H9 (cell line): ENCODE data around the gene SLF1. TPM values are rescaled to one million over a fixed set of nuclear protein-coding genes. Genes with fewer than 3 reads are reported as not detected.

Experiments
- DNase-seq: peaks from one replicate; pipeline ENCODE4 v3.0.0-alpha.2; 2017
- H2AFZ ChIP-seq: one replicate; pipeline ENCODE4 v1.6.1; 2013; ENCODE audit warnings: mild to moderate bottlenecking, low read length, control low read depth, moderate library complexity
- H2AK5ac ChIP-seq: 2 replicates; pipeline ENCODE4 v1.6.1; 2013; ENCODE audit warnings: low read length, control low read depth, mixed read lengths; ENCODE audit not compliant: insufficient read length
- H2BK120ac ChIP-seq: one replicate; pipeline ENCODE4 v1.6.1; 2013; ENCODE audit warnings: low read depth, mild to moderate bottlenecking, low read length, control low read depth, inconsistent platforms; ENCODE audit not compliant: poor library complexity, severe bottlenecking
- H2BK12ac ChIP-seq: 2 replicates; pipeline ENCODE4 v1.6.1; 2013; ENCODE audit warnings: low read length, control low read depth, mixed read lengths, low read depth; ENCODE audit not compliant: insufficient read length
- H2BK15ac ChIP-seq: 2 replicates; pipeline ENCODE4 v1.6.1; 2013; ENCODE audit warnings: low read depth, low read length, control low read depth
- H2BK20ac ChIP-seq: one replicate; pipeline ENCODE4 v1.6.1; 2013; ENCODE audit warnings: low read depth, mild to moderate bottlenecking, low read length, control low read depth, inconsistent platforms; ENCODE audit not compliant: poor library complexity, severe bottlenecking
- H2BK5ac ChIP-seq: 2 replicates; pipeline ENCODE4 v1.6.1; 2013; ENCODE audit warnings: low read length, control low read depth, mixed read lengths; ENCODE audit not compliant: insufficient read length
- H3K14ac ChIP-seq: 2 replicates; pipeline ENCODE4 v1.6.1; 2013; ENCODE audit warnings: low read length, control low read depth; ENCODE audit not compliant: insufficient read depth
- H3K18ac ChIP-seq: 2 replicates; pipeline ENCODE4 v1.6.1; 2013; ENCODE audit warnings: low read depth, mild to moderate bottlenecking, mixed read lengths, low read length, control low read depth; ENCODE audit not compliant: insufficient read length
- H3K23ac ChIP-seq: 2 replicates; pipeline ENCODE4 v1.6.1; 2013; ENCODE audit warnings: low read length, control low read depth, mixed read lengths, low read depth; ENCODE audit not compliant: insufficient read length
- H3K23me2 ChIP-seq: 2 replicates; pipeline ENCODE4 v1.6.1; 2013; ENCODE audit warnings: low read depth, mild to moderate bottlenecking, mixed read lengths, low read length, control low read depth; ENCODE audit not compliant: insufficient read length, poor library complexity, severe bottlenecking
- H3K27ac ChIP-seq: 2 replicates; pipeline ENCODE4 v1.5.1; 2013; ENCODE audit warnings: low read length, control low read depth, mixed read lengths, low read depth; ENCODE audit not compliant: insufficient read length
- H3K27me3 ChIP-seq: 2 replicates; pipeline ENCODE4 v1.6.1; 2013; ENCODE audit warnings: low read length, control low read depth, inconsistent platforms; ENCODE audit not compliant: insufficient read depth
- H3K4ac ChIP-seq: 2 replicates; pipeline ENCODE4 v1.6.1; 2013; ENCODE audit warnings: low read depth, mild to moderate bottlenecking, control low read depth, inconsistent platforms, low read length, moderate library complexity
- H3K4me1 ChIP-seq: 2 replicates; pipeline ENCODE4 v1.6.1; 2013; ENCODE audit warnings: low read length, control low read depth, inconsistent platforms; ENCODE audit not compliant: insufficient read depth
- H3K4me2 ChIP-seq: 2 replicates; pipeline ENCODE4 v1.6.1; 2013; ENCODE audit warnings: low read length, control low read depth, mixed read lengths; ENCODE audit not compliant: insufficient read length, insufficient read depth
- H3K56ac ChIP-seq: 2 replicates; pipeline ENCODE4 v1.6.1; 2013; ENCODE audit warnings: low read depth, mild to moderate bottlenecking, mixed read lengths, low read length, control low read depth; ENCODE audit not compliant: insufficient read length
- H3K79me1 ChIP-seq: 2 replicates; pipeline ENCODE4 v1.6.1; 2013; ENCODE audit warnings: low read depth, mild to moderate bottlenecking, moderate library complexity, low read length, control low read depth, inconsistent platforms; ENCODE audit not compliant: insufficient read depth, poor library complexity, severe bottlenecking
- H3K79me2 ChIP-seq: 2 replicates; pipeline ENCODE4 v1.6.1; 2013; ENCODE audit warnings: low read length, control low read depth, inconsistent platforms; ENCODE audit not compliant: insufficient read depth
- H3K9ac ChIP-seq: 2 replicates; pipeline ENCODE4 v1.6.1; 2013; ENCODE audit warnings: low read length, control low read depth, mixed read lengths; ENCODE audit not compliant: insufficient read length; ENCODE audit errors: extremely low read depth
- H3K9me3 ChIP-seq: one replicate; pipeline ENCODE4 v1.6.1; 2013; ENCODE audit warnings: low read depth, low read length, inconsistent platforms; ENCODE audit not compliant: control insufficient read depth
- H3T11ph ChIP-seq: one replicate; pipeline ENCODE4 v1.6.1; 2013; ENCODE audit warnings: mild to moderate bottlenecking, low read length, control low read depth, inconsistent platforms
- H4K20me1 ChIP-seq: one replicate; pipeline ENCODE4 v1.6.1; 2013; ENCODE audit not compliant: control insufficient read depth, insufficient read length, insufficient read depth
- H4K5ac ChIP-seq: 2 replicates; pipeline ENCODE4 v1.6.1; 2013; ENCODE audit warnings: low read depth, mild to moderate bottlenecking, mixed read lengths, low read length, control low read depth; ENCODE audit not compliant: insufficient read length
- H4K8ac ChIP-seq: replicated peaks from 2 replicates; pipeline ENCODE4 v1.6.1; 2013; ENCODE audit warnings: low read length, control low read depth, mixed read lengths, low read depth; ENCODE audit not compliant: insufficient read length
- H4K91ac ChIP-seq: 2 replicates; pipeline ENCODE4 v1.6.1; 2013; ENCODE audit warnings: low read depth, mild to moderate bottlenecking, moderate library complexity, mixed read lengths, low read length, control low read depth; ENCODE audit not compliant: insufficient read length
- H3K27ac Mint-ChIP-seq, 3 experiments: 2 replicates in 2 of 3; 3 replicates in 1 of 3; pipeline ENCODE4 v1.8.0; 2020 to 2021; ENCODE audit warnings: mixed read lengths in 3 of 3, mild to moderate bottlenecking in 1 of 3, moderate library complexity in 1 of 3
- H3K27me3 Mint-ChIP-seq: 2 replicates; pipeline ENCODE4 v1.8.0; 2021; ENCODE audit warnings: low read depth, mild to moderate bottlenecking, moderate library complexity, mixed read lengths
- H3K36me3 Mint-ChIP-seq, 3 experiments: 2 replicates in 2 of 3; 3 replicates in 1 of 3; pipeline ENCODE4 v1.8.0; 2020 to 2021; ENCODE audit warnings: low read depth in 3 of 3, mixed read lengths in 3 of 3; ENCODE audit not compliant: insufficient read depth in 1 of 3
- H3K4me1 Mint-ChIP-seq, 2 experiments: 2 replicates each; pipeline ENCODE4 v1.8.0; 2020; ENCODE audit warnings: mixed read lengths in 2 of 2
- H3K4me3 Mint-ChIP-seq, 2 experiments: 2 replicates in 1 of 2; 3 replicates in 1 of 2; pipeline ENCODE4 v1.8.0; 2020 to 2021; ENCODE audit warnings: mild to moderate bottlenecking in 2 of 2, mixed read lengths in 2 of 2, moderate library complexity in 1 of 2
- H3K9me3 Mint-ChIP-seq, 2 experiments: 2 replicates in 1 of 2; 3 replicates in 1 of 2; pipeline ENCODE4 v1.8.0; 2020; ENCODE audit warnings: mild to moderate bottlenecking in 2 of 2, mixed read lengths in 2 of 2, moderate library complexity in 1 of 2
- CTCF ChIP-seq: fragments of 200-600 bp; sonication (generic); conservative IDR thresholded peaks from 3 replicates; pipeline ENCODE4 v1.8.0; 2021; ENCODE audit warnings: antibody characterized with exemption, mild to moderate bottlenecking
- WGBS: extraction: QIAGEN DNeasy Blood & Tissue Kit; methylation state at CpG from one replicate; pipeline ENCODE4 v1.1.7; 2013; ENCODE audit warnings: missing lambda C conversion rate, low lambda C conversion rate, mixed read lengths; ENCODE audit not compliant: insufficient read length; ENCODE audit errors: extremely low coverage; 5-methylcytosine and 5-hydroxymethylcytosine counted together
- total RNA-seq: library from RNA; stranded (reverse); gene quantifications from 2 replicates; pipeline ENCODE4 v1.2.1, GENCODE V29; 2021

SLF1 gene
- total RNA-seq, 1 experiment from 2014 or later: 12.5 TPM

GRCh38 chr5:94621763-94622162, 3.3 kb downstream of the SLF1 start:
- no peak for TF ChIP-seq CTCF
- H4K5ac ChIP-seq: no peak overlapping the region
- Mint-ChIP-seq H3K4me3 (no peak overlapping the region), H3K27me3 (no peaks in the 10 kb centered on the region), H3K27ac (no peak overlapping the region; a peak in 2 of 7 replicates), H3K9me3 (no peaks in the 10 kb centered on the region), H3K36me3 (no peaks in the 10 kb centered on the region), H3K4me1 (peaks cover 13 to 16% of the 10 kb centered on the region in 2 experiments)
- no peaks in the 10 kb centered on the region for H3K27me3 ChIP-seq
- H3K23me2 ChIP-seq: peaks cover 11% of the 10 kb centered on the region
- no peak overlapping the region for H2AFZ ChIP-seq
- no peak overlapping the region for H2AK5ac ChIP-seq
- peaks cover 2% of the 10 kb centered on the region; the same call in 1 of the 2 replicates for H3K79me2 ChIP-seq
- peaks cover 4% of the 10 kb centered on the region for H3K79me1 ChIP-seq
- DNase-seq: no peak
- H2BK20ac ChIP-seq: no peak overlapping the region
- WGBS: no CpG with 5 or more reads among the region's 5 CpGs
- H3K9me3 ChIP-seq: no peaks in the 10 kb centered on the region
- no peak overlapping the region for H2BK15ac ChIP-seq
- H3K4me2 ChIP-seq: no peak overlapping the region
- no peak overlapping the region for H4K8ac ChIP-seq
- no peak overlapping the region for H3K18ac ChIP-seq
- H3T11ph ChIP-seq: no peak overlapping the region
- H3K4me1 ChIP-seq: peaks cover 2% of the 10 kb centered on the region; the same call in 1 of the 2 replicates
- H4K20me1 ChIP-seq: no peaks in the 10 kb centered on the region
- H2BK12ac ChIP-seq: no peak overlapping the region
- H4K91ac ChIP-seq: no peak overlapping the region
- H3K9ac ChIP-seq: no peak overlapping the region
- H3K4ac ChIP-seq: no peak overlapping the region
- no peak overlapping the region for H3K56ac ChIP-seq
- no peak overlapping the region for H2BK5ac ChIP-seq
- no peak overlapping the region for H3K23ac ChIP-seq
- H2BK120ac ChIP-seq: no peak overlapping the region
- no peak overlapping the region for H3K27ac ChIP-seq
- no peak overlapping the region for H3K14ac ChIP-seq
